K562 (cell line): Measurements from ENCODE around the gene PTCH2. TPM values are rescaled to one million over a fixed set of nuclear protein-coding genes. Genes with fewer than 3 reads are reported as not detected.
A peak's percentile ranks its signal among the peaks of the same experiment; 100 is the strongest.

Experiments used
- ADNP ChIP-seq: fragments of 200-800 bp; sonication (Bioruptor generic); IDR thresholded peaks from 2 replicates; pipeline ENCODE4 v1.6.1; 2016; ENCODE audit warnings: missing genetic modification characterization, missing compliant biosample characterization
- CBX8 ChIP-seq: fragments of 200-600 bp; sonication (generic); IDR thresholded peaks from 2 replicates; pipeline ENCODE4 v1.6.1; 2012; ENCODE audit warnings: borderline replicate concordance, mixed run types, low read depth, mild to moderate bottlenecking, moderate library complexity, mixed read lengths, low read length, control low read depth, inconsistent platforms; ENCODE audit not compliant: poor library complexity, severe bottlenecking; ENCODE audit errors: extremely low read depth
- CC2D1A ChIP-seq: fragments of 450-650 bp; IDR thresholded peaks from 2 replicates; pipeline ENCODE4 v1.6.1; 2017; ENCODE audit warnings: mild to moderate bottlenecking
- DIDO1 ChIP-seq: fragments of 450-650 bp; IDR thresholded peaks from 2 replicates; pipeline ENCODE4 v1.6.1; 2016; ENCODE audit warnings: low read depth, missing biosample characterization, missing genetic modification characterization
- FOXO4 ChIP-seq: fragments of 450-650 bp; formaldehyde crosslinking; IDR thresholded peaks from 2 replicates; pipeline ENCODE4 v1.4.0; 2020; ENCODE audit warnings: mild to moderate bottlenecking, moderate library complexity
- FOXP4 ChIP-seq: sonication (generic); formaldehyde crosslinking; IDR thresholded peaks from 2 replicates; pipeline ENCODE4 v1.8.0; 2022; ENCODE audit warnings: mild to moderate bottlenecking, missing genetic modification reagents, borderline replicate concordance
- FUS ChIP-seq: fragments of 200-400 bp; formaldehyde crosslinking; optimal IDR thresholded peaks from 2 replicates; pipeline ENCODE3; 2017; ENCODE audit warnings: low read depth, low read length
- KAT7 ChIP-seq: sonication (generic); formaldehyde crosslinking; IDR thresholded peaks from 2 replicates; pipeline ENCODE4 v1.8.0; 2022; ENCODE audit warnings: missing genetic modification reagents, mild to moderate bottlenecking, borderline replicate concordance
- MECOM ChIP-seq: fragments of 250-450 bp; sonication (Bioruptor Pico); IDR thresholded peaks from 2 replicates; pipeline ENCODE4 v1.8.0; 2022; ENCODE audit warnings: inconsistent platforms
- MYC ChIP-seq, 2 experiments: fragments of 250-450 bp in 1 of 2; sonication (Bioruptor Pico) in 1 of 2; IDR thresholded peaks; 2 replicates each; pipeline versions ENCODE4 v1.5.1 to v1.6.1; 2012 to 2021; ENCODE audit warnings: low read depth in 2 of 2, borderline replicate concordance in 1 of 2, improper control_type of control experiment in 1 of 2, low read length in 1 of 2, mild to moderate bottlenecking in 1 of 2, moderate library complexity in 1 of 2
- PCBP1 ChIP-seq: fragments of 200-400 bp; formaldehyde crosslinking; IDR thresholded peaks from 2 replicates; pipeline ENCODE4 v1.6.1; 2018; ENCODE audit warnings: mild to moderate bottlenecking, low read depth, low read length; ENCODE audit not compliant: poor library complexity, severe bottlenecking
- POLR2A ChIP-seq: fragments of 450-650 bp; conservative IDR thresholded peaks from 2 replicates; pipeline ENCODE4 v1.6.1; 2016
- PTRF ChIP-seq: fragments of 450-650 bp; IDR thresholded peaks from 2 replicates; pipeline ENCODE4 v1.6.1; 2016; ENCODE audit warnings: mild to moderate bottlenecking, missing genetic modification characterization, missing compliant biosample characterization
- SMARCA4 ChIP-seq: fragments of 450-650 bp; IDR thresholded peaks from 2 replicates; pipeline ENCODE4 v1.6.1; 2016
- SUPT5H ChIP-seq: fragments of 450-650 bp; IDR thresholded peaks from 2 replicates; pipeline ENCODE4 v1.6.1; 2016
- TAF1 ChIP-seq: IDR thresholded peaks from 2 replicates; pipeline ENCODE4 v1.6.1; 2011; ENCODE audit warnings: mild to moderate bottlenecking, low read length, moderate library complexity; ENCODE audit not compliant: insufficient read depth, control insufficient read depth, severe bottlenecking; ENCODE audit errors: extremely low read depth
- TFAM ChIP-seq: fragments of 250-450 bp; sonication (Bioruptor Pico); conservative IDR thresholded peaks from 2 replicates; pipeline ENCODE4 v1.5.0; 2021; ENCODE audit warnings: mild to moderate bottlenecking, moderate library complexity
- ZNF561 ChIP-seq: fragments of 450-650 bp; formaldehyde crosslinking; conservative IDR thresholded peaks from 2 replicates; pipeline ENCODE4 v1.4.0; 2020; ENCODE audit warnings: mild to moderate bottlenecking, moderate library complexity
- ZNF583 ChIP-seq: fragments of 250-450 bp; sonication (Bioruptor Pico); IDR thresholded peaks from 2 replicates; pipeline ENCODE4 v1.4.0; 2020
- polyA plus RNA-seq, 8 experiments: library from polyadenylated mRNA; depleted of rRNA in 4 of 8; stranded (reverse) in 5 of 8; unstranded in 3 of 8; fragments of >200 nt; fragmentation: Nextera tagmentation in 2 of 8; fragmentation: Illumina TruSeq in 1 of 8; extraction: Ambion mirVana in 2 of 8; extraction: Trizol in 1 of 8; gene quantifications; 2 replicates each; pipeline versions ENCODE4 v1.2.1 to v1.2.3, GENCODE V29; 2011 to 2014; ENCODE audit warnings: inconsistent platforms in 1 of 8, missing spikeins in 1 of 8
- total RNA-seq, 7 experiments: library from RNA; depleted of rRNA in 6 of 7; stranded (reverse); fragments of >200 nt in 6 of 7; fragmentation: Illumina TruSeq in 2 of 7; extraction: Trizol in 2 of 7; gene quantifications; 2 replicates each; pipeline versions ENCODE4 v1.2.1 to v1.2.3, GENCODE V29; 2011 to 2021; ENCODE audit warnings: low replicate concordance in 1 of 7
- TF ChIP-seq, protein P1 (sequence below), 2 experiments: IDR thresholded peaks; 2 replicates each; pipeline ENCODE4 v1.6.1; 2011; ENCODE audit warnings: borderline replicate concordance in 1 of 2, control low read depth in 1 of 2, low read depth in 1 of 2, low read length in 1 of 2, mild to moderate bottlenecking in 1 of 2, mixed read lengths in 1 of 2, moderate library complexity in 1 of 2; ENCODE audit not compliant: insufficient read depth in 1 of 2, insufficient read length in 1 of 2, poor library complexity in 1 of 2, severe bottlenecking in 1 of 2; ENCODE audit errors: extremely low read depth in 1 of 2
- TF ChIP-seq, protein P2 (sequence below), 2 experiments: fragments of 450-650 bp in 1 of 2; sonication (generic) in 1 of 2; formaldehyde crosslinking in 1 of 2; IDR thresholded peaks in 1 of 2; conservative IDR thresholded peaks in 1 of 2; 2 replicates each; pipeline versions ENCODE4 v1.6.1 to v1.8.1; 2016 to 2023; ENCODE audit warnings: mild to moderate bottlenecking in 2 of 2, moderate library complexity in 2 of 2, inconsistent platforms in 1 of 2, missing genetic modification reagents in 1 of 2

Gene PTCH2
- total and polyA plus RNA-seq, 9 of the 15 experiments (the other 6 are each of a cell fraction or from before 2014, with no cell fraction given), result 0.15 to 27.3 (median 0.48) TPM; not detected in 1

GRCh38 chr1:44799770-44800584 is 43.1 kb downstream of the PTCH2 start, which contains the start of gene PLK3 (continued):
- no peak for TF ChIP-seq FOXP4
- peak; percentile 91 for TF ChIP-seq POLR2A
- no peak for TF ChIP-seq ADNP
- peak; percentile 82 for TF ChIP-seq FUS
- TF ChIP-seq SMARCA4, result peak; percentile 72
- TF ChIP-seq CC2D1A, result peak; percentile 62
- TF ChIP-seq MYC (IDR thresholded peaks at IDR 0.05; ENCODE audit: low read depth, low read length), result peak; percentile 99
- TF ChIP-seq MYC (CRISPR knock-in tag; IDR thresholded peaks at IDR 0.05; ENCODE audit: borderline replicate concordance, low read depth), result peak; percentile 96
- TF ChIP-seq SUPT5H, result peak; percentile 83
- no peak for TF ChIP-seq MECOM (CRISPR knock-in tag)
- 0 out of 2 replicates have a peak, but pooled peaks have one; percentile 73 for TF ChIP-seq FOXO4
- TF ChIP-seq CBX8, result no peak
- TF ChIP-seq DIDO1, result no peak
- TF ChIP-seq, protein P1, sequence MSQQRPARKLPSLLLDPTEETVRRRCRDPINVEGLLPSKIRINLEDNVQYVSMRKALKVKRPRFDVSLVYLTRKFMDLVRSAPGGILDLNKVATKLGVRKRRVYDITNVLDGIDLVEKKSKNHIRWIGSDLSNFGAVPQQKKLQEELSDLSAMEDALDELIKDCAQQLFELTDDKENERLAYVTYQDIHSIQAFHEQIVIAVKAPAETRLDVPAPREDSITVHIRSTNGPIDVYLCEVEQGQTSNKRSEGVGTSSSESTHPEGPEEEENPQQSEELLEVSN (IDR thresholded peaks at IDR 0.05; ENCODE audit: borderline replicate concordance in 1 of 2, extremely low read depth in 1 of 2, insufficient read depth in 1 of 2, insufficient read length in 1 of 2, low read depth in 1 of 2, low read length in 1 of 2, poor library complexity in 1 of 2, severe bottlenecking in 1 of 2), result peak; percentile 90 to 93
- TF ChIP-seq PCBP1, result peak; percentile 93
- no peak for TF ChIP-seq PTRF
- TF ChIP-seq ZNF561 (CRISPR knock-in tag), result no peak
- TF ChIP-seq ZNF583 (CRISPR knock-in tag), result peak; percentile 86
- TF ChIP-seq, protein P2, sequence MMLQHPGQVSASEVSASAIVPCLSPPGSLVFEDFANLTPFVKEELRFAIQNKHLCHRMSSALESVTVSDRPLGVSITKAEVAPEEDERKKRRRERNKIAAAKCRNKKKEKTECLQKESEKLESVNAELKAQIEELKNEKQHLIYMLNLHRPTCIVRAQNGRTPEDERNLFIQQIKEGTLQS (IDR thresholded peaks at IDR 0.05), result peak; percentile 94
- TF ChIP-seq, protein P2 (CRISPR knock-in tag; conservative IDR thresholded peaks at IDR 0.05), result peak; percentile 73; the same call in 1 of the 2 replicates
- no peak; the same call in 1 of the 2 replicates for TF ChIP-seq KAT7 (CRISPR knock-in tag)
- peak; percentile 90 for TF ChIP-seq TAF1
- TF ChIP-seq TFAM (CRISPR knock-in tag), result no peak
